ENCODE data around the gene ARNT2. TPM values are rescaled to one million over a fixed set of nuclear protein-coding genes. Genes with fewer than 3 reads are reported as not detected.

The ARNT2 gene
- total and polyA plus RNA-seq, 8 donors = 0.58 to 27.4 (median 1.6) TPM

DNA sequence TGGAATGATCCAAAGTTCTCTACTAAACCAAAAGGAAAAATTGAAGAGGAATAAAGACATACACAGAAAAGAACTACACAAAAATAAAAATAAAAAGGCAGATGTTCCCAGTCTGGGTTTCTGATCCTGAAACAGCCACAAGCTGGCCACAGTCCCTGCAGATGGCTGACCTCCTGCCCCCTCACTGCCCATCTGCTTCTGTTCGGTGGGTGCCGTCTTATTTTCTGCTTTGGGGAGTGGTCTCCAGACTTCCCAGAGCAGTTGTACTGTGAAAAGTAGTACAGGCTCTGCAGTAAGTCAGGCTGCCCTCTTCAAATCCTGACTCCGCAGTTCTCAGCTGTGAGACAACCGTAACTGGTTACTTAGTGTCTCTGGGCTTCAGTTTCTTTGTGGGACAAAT lies 94.5 kb downstream of the ARNT2 start:
- intact Hi-C loops (cut with DNase I; ENCODE audit: low total_unique reads) = no loop called here
- Histone ChIP-seq H3K36me3 (no peaks in the 10 kb centered on the region), H3K4me3 (no peak overlapping the region), H3K4me1 (peaks cover 0 to 13% (median 4%) of the 10 kb centered on the region in 4 donors), H3K27ac (no peak overlapping the region), H3K9me3 (no peaks in the 10 kb centered on the region), H3K27me3 (no peaks in the 10 kb centered on the region)
- DNase-seq = no peak
- TF ChIP-seq POLR2AphosphoS5 (IDR thresholded peaks at IDR 0.05) (no peak), POLR2A (IDR thresholded peaks at IDR 0.05) (no peak), EP300 (IDR thresholded peaks at IDR 0.05) (no peak)
- TF ChIP-seq, protein P1, sequence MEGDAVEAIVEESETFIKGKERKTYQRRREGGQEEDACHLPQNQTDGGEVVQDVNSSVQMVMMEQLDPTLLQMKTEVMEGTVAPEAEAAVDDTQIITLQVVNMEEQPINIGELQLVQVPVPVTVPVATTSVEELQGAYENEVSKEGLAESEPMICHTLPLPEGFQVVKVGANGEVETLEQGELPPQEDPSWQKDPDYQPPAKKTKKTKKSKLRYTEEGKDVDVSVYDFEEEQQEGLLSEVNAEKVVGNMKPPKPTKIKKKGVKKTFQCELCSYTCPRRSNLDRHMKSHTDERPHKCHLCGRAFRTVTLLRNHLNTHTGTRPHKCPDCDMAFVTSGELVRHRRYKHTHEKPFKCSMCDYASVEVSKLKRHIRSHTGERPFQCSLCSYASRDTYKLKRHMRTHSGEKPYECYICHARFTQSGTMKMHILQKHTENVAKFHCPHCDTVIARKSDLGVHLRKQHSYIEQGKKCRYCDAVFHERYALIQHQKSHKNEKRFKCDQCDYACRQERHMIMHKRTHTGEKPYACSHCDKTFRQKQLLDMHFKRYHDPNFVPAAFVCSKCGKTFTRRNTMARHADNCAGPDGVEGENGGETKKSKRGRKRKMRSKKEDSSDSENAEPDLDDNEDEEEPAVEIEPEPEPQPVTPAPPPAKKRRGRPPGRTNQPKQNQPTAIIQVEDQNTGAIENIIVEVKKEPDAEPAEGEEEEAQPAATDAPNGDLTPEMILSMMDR (IDR thresholded peaks at IDR 0.05) = no peak
- 62 to 87% (median 81%) methylated on average over 4 of the region's 4 CpGs for WGBS, 5 donors

DNA sequence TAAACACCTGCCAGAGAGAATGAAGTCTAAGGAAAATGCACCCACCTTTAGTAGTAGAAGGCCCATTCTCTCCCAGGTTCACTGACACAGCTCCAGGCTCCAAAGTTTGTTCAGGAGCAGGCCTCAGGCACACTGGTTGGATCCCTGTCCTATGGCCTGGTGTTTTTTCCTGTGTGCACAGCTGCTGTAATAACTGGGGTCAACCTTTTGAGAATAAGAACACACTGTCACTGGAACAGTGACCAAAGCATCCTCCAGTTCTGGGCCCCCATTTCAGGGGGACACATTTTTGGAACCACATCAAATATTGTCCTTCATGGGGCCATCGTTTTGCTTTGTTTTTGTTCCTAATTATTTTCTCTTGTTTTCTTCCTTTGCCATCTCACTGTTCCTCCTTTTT lies 95.8 kb downstream of the ARNT2 start:
- no peak overlapping the region for H3K4me3 ChIP-seq
- DNase-seq = no peak
- intact Hi-C loops (cut with DNase I; ENCODE audit: low total_unique reads) = no loop called here
- WGBS, 5 donors = 70 to 80% (median 74%) methylated on average over 1 of the region's 1 CpG
- H3K27me3 ChIP-seq = no peaks in the 10 kb centered on the region
- peaks cover 0 to 5% (median 2%) of the 10 kb centered on the region in 4 donors for H3K9me3 ChIP-seq
- no peak for TF ChIP-seq POLR2AphosphoS5 (IDR thresholded peaks at IDR 0.05)
- TF ChIP-seq, protein P1 (IDR thresholded peaks at IDR 0.05) = no peak
- no peak for TF ChIP-seq POLR2A (IDR thresholded peaks at IDR 0.05)
- TF ChIP-seq EP300 (IDR thresholded peaks at IDR 0.05) = no peak
- peaks cover 0 to 4% (median 0%) of the 10 kb centered on the region in 4 donors for H3K36me3 ChIP-seq
- peaks cover 0 to 11% (median 4%) of the 10 kb centered on the region in 4 donors for H3K4me1 ChIP-seq
- H3K27ac ChIP-seq = no peak overlapping the region

DNA sequence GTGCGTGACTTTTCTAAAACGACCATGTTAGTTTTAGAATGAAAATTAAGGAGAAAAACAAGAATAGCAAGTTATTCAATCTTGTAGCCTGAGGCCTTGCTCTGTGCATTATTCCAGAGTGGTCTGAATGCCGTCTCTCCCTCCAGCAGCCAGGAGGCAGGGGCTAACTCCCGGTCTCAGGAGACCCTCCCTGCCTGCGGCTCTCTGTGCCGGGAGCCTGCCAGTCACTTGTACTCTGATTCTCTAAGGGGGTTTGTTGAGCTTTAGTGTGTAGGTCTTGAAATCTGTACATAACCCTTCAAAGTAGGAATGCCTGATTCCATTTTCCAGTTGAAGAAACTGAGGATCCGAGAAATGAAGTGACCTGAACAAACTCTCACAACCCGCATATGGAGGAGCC lies 97.3 kb downstream of the ARNT2 start:
- H3K27me3 ChIP-seq = no peaks in the 10 kb centered on the region
- peaks cover 0 to 8% (median 2%) of the 10 kb centered on the region in 4 donors for H3K9me3 ChIP-seq
- peaks cover 0 to 5% (median 0%) of the 10 kb centered on the region in 4 donors for H3K36me3 ChIP-seq
- no peaks in the 10 kb centered on the region for H3K4me1 ChIP-seq
- DNase-seq = no peak
- 86 to 91% (median 86%) methylated on average over 8 of the region's 8 CpGs for WGBS, 5 donors
- TF ChIP-seq, protein P1 (IDR thresholded peaks at IDR 0.05) = no peak
- TF ChIP-seq EP300 (IDR thresholded peaks at IDR 0.05) = no peak
- TF ChIP-seq POLR2A (IDR thresholded peaks at IDR 0.05) = no peak
- no peak for TF ChIP-seq POLR2AphosphoS5 (IDR thresholded peaks at IDR 0.05)
- intact Hi-C loops (cut with DNase I; ENCODE audit: low total_unique reads) = no loop called here
- H3K27ac ChIP-seq = no peak overlapping the region
- H3K4me3 ChIP-seq = no peak overlapping the region

DNA sequence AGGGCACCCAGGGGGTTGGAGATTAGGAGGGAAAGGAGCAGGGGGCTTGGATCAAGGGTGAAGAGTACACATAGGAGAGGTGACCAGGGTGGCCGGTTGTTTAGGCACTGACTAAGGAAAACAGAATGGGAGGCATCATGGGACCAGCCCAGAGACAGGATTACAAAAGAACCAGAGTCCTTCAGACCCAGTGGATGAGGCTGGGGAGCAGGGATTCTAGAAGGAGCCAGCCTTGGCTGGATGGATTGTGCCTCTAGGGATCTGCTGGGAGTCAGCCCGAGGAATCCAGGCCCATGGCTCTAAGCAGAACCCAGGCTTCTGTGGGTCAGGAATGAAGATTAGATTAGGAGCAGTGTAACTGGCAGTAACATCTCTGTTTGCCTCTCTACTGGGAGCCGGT lies 98.6 kb downstream of the ARNT2 start:
- Histone ChIP-seq H3K9me3 (peaks cover 0 to 8% (median 2%) of the 10 kb centered on the region in 4 donors), H3K4me3 (no peak overlapping the region), H3K36me3 (peaks cover 0 to 5% (median 0%) of the 10 kb centered on the region in 4 donors), H3K27ac (no peak overlapping the region), H3K27me3 (no peaks in the 10 kb centered on the region), H3K4me1 (peaks cover 0 to 11% (median 4%) of the 10 kb centered on the region in 4 donors)
- intact Hi-C loops (cut with DNase I; ENCODE audit: low total_unique reads) = no loop called here
- WGBS, 5 donors = 48 to 77% (median 55%) methylated on average over 3 of the region's 3 CpGs
- TF ChIP-seq, protein P1 (IDR thresholded peaks at IDR 0.05) = no peak
- TF ChIP-seq EP300 (IDR thresholded peaks at IDR 0.05) (no peak), POLR2A (IDR thresholded peaks at IDR 0.05) (no peak), POLR2AphosphoS5 (IDR thresholded peaks at IDR 0.05) (no peak)
- no peak for DNase-seq
